ENCODE results near the gene PLEKHA4.

- TF ChIP-seq CTCF (IDR thresholded peaks at IDR 0.05) (no peak), POLR2A (IDR thresholded peaks at IDR 0.05) (no peak)
Measured at GRCh38 chr19:48805452-48805851, 63.0 kb downstream of the PLEKHA4 start.
